Stimulated activated CD8-positive, alpha-beta memory T cell treated with anti-CD3 and anti-CD28 coated beads, Interleukin-7, amount 100 ng/mL, for 1 hour (primary cell): ENCODE results near the gene UBE2N.

ENCODE experiments used
- DNase-seq, 2 donors: peaks; one replicate each; pipeline ENCODE4 v3.0.0-alpha.2; 2020; ENCODE audit warnings: low read depth in 2 of 2

Gene UBE2N, protein sequence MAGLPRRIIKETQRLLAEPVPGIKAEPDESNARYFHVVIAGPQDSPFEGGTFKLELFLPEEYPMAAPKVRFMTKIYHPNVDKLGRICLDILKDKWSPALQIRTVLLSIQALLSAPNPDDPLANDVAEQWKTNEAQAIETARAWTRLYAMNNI

GRCh38 chr12:93441617-93442410, at the start of gene UBE2N:
Gene UBE2N (minus strand): TSS chr12:93441947. CDS start chr12:93441884, 63 bp downstream.
- DNase-seq = peak; percentile 89 to 91

DNA sequence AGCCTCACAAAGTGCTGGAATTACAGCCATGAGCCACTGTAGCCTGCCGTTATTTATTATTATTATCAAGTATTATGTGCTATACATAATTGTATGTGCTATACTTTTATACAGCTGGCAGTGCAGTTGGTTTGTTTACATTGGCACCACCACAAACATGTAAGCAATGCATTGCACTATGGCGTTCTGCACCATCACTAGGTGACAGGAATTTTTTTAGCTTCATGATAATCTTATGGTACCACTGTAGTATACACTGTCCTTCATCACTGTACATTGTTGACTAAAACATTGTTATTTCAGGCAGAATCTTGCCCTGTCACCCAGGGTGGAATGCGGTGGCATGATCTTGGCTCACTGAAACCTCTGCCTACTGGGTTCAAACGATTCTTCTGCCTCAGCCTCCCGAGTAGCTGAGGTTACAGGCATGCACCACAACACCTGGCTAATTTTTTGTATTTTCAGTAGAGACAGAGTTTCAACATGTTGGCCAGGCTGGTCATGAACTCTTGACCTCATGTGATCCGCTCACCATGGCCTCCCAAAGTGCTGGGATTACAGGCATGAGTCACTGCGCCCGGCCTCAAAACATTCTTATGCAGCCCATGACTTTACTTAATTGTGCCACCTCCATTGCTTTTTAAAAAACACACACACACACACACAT, 42.7 kb upstream of the UBE2N start:
- DNase-seq = no peak

DNA sequence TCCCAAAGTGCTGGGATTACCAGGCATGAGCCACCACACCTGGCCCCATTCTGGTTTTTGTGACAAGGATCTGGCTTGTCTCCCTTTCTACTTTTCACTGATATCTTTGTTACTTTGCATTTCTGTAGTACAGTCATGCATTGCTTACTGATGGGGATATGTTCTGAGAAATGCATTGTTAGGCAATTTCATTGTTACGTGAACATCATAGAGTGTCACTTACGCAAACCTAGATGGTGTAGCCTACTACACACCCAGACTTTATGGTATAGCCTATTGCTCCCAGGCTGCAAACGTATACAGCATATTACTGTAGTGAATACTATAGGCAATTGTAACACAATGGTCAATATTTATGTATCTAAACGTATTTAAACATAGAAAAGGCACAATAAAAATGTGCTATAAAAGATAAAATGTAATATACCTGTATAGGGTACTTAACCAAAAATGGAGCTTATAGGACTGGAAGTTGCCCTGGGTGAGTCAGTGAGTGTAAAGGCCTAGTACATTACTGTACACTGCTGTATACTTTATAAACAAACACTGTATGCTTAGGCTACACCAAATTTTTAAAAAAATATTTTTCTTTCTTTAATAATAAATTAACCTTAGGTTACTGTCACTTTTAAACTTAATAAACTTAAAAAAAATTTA, 41.5 kb upstream of the UBE2N start:
- DNase-seq = no peak

DNA sequence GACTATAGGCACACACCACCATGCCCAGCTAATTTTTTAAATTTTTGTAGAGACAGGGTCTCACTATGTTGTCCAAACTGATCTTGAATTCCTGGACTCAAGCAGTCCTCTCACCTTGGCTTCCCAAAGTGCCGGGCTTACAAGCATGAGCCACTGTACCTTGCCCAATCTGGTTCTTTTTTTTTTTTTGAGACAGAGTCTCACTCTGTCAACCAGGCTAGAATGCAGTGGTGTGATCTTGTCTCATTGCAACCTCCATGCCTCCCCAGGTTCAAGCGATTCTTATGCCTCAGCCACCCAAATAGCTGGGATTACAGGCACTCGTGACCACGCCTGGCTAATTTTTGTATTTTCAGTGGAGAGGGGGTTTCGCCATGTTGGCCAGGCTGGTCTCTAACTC, 41.0 kb upstream of the UBE2N start:
- no peak for DNase-seq

DNA sequence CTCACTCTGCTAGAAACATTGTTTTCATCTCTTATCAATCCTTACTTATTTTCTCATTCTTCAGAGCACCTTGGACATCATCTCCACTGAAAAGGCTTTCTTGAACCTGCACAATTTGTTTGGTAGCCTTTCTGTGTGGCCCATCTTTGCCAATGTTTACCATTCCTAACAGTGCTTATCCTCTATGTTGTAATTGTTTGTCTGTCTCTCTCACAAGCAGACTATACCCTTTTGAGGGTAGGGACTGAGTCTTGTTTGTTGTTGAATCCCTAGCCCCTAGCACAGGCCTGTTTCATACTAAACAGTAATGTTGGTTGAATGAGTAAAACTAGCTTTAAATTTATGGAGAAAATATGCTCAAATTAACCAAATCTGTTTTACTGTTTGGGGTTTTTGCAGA, 34.8 kb upstream of the UBE2N start:
- no peak for DNase-seq

DNA sequence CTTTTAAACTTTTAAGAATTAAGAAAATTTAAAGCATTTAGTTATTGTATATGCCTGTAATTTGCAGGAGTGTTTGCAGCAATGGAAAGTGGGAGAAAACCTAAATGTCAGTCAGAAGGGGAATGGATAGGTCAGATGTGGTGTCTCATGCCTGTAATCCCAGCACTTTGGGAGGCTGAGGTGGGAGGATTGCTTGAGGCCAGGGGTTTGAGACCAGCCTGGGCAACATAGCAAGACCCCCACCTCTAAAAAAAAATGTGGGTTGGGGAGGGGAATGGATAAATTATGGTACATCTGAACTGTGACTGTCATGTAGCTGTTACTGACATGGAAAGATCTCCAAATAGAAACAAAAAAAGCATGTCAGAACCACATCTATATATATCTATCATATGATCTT, 27.6 kb upstream of the UBE2N start:
- no peak for DNase-seq

- DNase-seq = no peak
These were observed 26.2 kb upstream of the UBE2N start for GRCh38 chr12:93468008-93468371.

DNA sequence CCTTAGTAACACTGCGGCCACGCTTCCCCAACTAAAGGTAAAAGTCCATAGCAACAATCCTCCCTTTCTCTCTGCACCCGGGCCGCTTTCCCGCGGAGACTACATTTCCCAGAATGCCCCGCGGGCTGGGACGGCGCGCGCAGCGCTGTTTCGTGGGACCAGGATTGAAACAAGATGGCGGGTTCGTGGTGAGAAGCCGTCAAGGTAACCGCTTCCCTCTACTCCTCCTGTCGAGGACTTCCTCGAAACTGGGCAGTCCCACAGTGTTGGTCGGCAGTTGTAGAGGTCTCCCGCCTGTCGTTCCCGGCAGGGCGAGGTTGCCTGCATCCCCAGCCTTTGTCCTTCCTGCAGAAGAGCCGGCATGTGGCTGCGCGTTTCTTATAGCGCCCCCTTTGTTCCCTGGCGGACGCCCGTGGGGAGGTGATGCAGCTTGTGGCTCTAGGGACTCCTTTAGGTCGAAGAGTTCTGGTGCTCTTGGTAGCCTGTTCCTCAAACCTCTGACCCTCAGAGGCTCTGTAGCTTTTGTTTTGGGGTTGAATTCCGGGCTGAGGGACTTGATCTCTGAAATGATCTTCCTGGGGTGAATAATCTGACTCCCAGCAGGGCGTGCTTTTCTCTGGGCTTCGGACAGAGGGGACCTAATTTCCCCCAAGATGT, 25.7 kb upstream of the UBE2N start, which contains the start of gene MRPL42:
Gene MRPL42, plus strand, starts transcription at position 164 of the 657 bp plus-strand sequence. CDS start 1,772 bp downstream, outside the sequence.
- DNase-seq = peak; percentile 89 to 93

DNA sequence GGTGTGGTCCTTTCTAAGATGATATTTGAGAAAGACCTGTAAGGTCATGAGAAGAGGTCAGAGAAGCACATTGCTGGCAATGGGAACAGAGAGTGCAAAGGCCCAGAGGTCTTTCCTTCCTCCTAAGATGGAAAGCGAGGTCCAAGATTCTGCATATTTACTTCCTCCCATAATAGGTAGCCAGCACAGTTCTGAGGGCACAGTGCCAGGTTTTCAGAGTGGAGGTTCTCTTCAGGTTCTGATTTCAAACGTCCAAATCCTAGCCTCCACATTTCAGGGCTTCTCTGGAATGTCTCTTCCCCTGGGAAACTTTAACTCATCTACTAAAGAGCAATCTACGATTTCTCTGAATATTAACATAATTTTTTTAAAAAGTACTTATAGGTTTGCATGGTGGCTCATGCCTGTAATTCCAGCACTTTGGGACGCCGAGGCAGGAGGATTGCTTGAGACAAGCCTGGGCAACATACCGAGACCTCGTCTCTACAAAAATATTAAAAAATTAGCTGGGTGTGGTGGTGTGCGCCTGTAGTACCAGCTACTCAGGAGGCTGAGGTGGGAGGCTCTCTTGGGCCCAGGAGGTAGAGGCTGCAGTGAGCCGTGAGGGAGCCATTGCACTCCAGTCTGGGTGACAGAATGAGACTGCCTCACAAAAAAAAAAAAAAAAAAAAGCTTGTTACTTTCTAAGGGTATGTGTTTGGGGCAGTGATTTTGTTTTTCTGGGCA, 25.0 kb upstream of the UBE2N start:
- no peak for DNase-seq

DNA sequence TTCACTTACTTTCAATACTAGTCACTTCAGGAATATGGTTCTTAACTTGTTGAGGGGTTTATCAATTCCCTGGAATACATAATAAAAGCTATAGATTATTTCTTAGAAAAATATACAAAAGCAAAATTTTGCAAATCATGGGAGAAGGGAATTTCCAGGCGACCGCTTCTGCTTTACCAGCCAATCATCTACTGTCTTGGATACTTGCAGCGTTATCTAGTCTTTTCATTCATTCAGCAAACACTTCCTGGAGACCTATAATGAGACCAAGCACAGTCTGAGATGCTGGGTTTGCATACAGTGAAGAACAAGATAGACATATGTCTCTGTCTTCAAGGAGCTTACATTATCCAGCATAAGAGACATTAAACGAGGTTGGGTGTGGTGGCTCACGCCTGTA, 24.1 kb upstream of the UBE2N start:
- no peak for DNase-seq

- DNase-seq = no peak
These were observed 19.8 kb upstream of the UBE2N start for GRCh38 chr12:93461503-93461902.

DNA sequence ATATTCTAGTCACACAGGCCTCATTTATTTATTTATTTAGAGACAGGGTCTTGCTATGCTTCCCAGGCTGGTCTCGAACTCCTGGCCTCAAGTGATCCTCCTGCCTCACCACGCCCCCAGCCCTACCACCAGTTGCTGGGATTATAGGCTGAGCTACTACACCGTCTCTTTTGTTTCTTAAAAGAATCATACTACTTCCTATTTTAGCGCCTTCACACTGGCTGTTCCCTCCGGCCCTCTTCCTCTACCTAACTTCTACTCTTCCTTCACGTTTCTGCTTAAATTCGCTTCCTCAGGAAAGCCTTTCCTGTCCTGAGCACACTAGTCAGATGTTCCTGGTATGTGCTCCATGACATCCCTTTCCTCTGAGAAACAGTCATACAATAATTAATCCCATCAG, 19.2 kb upstream of the UBE2N start:
- no peak for DNase-seq

DNA sequence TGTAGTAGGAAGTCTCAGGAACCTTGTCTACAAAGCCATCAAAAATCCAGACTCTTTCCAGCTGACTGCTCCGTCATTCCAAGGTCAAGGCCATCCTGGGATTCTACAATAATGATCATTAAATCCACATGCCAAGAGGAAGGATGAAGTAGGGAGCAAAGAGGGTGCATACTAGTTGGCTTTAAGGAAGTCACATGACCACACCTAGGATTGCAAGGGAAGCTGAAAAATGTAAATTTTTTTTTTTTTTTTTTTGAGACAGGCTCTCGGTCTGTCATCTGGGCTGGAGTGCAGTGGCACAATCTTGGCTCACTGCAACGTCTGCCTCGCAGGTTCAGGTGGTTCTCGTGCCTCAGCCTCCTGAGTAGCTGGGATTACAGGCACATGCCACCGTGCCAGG, 18.3 kb upstream of the UBE2N start:
- no peak for DNase-seq

DNA sequence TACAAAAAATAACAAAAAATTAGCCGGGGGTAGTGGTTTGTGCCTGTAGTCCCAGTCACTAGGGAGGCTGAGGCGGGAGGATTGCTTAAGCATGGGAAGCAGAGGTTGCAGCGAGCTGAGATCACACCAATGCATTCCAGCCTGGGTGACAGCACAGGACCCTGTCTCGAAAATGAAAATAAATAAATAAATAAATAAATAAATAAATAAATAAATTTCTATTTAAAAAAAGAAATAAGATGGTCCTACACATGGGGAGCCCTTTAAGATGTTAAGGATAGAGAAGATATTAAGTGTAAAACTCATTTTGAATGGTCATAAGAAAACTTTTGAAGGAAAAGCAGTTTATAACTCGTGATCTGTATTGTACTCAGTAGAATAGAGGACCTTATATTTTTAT, 17.4 kb upstream of the UBE2N start:
- no peak for DNase-seq

GRCh38 chr12:93456077-93456476, 14.3 kb upstream of the UBE2N start:
- no peak for DNase-seq

DNA sequence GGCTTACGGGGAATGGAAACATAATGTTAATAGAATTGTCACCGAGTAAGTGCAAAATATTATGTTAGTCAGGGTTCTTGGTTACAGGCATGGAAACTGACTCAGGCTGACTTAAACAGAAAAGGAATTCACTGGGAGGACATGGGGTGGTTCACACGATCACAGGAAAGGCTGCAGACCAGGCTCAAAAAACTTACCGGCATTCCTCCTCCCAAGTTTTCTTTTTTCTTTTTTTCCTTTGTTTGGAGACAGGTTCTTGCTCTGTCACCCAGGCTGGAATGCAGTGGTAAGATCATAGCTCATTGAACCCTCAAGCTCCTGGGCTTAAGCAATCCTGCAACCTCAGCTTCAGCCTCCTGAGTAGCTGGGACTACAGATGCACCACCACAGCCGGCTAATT, 11.9 kb upstream of the UBE2N start:
- DNase-seq = no peak

- DNase-seq = no peak
These were observed 9.8 kb upstream of the UBE2N start for GRCh38 chr12:93451423-93452158.

DNA sequence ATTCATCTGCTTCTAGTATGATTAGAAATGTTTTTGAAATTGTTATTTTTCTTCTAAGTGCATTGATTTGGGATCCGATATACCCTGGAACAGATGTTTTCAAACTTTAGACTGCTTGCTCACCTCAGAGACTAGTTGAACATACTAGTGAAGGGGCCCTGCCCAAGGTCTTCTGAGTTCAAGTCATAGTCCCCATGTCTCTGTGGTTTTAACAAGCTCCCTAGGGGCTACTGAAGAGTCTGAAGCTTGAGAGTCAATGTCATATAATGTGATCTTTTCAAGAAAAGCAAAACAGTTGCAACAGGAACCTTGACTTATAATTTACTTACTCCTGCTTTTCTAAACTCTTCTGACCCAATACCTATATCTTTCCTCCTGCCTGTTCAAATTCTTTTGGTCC, 7.5 kb upstream of the UBE2N start:
- no peak for DNase-seq

GRCh38 chr12:93448796-93449195, 7.0 kb upstream of the UBE2N start:
- DNase-seq = no peak

GRCh38 chr12:93447555-93448290, 6.0 kb upstream of the UBE2N start:
- no peak for DNase-seq
